ENCODE measurements around the gene PAK5. TPM values are rescaled to one million over a fixed set of nuclear protein-coding genes. Genes with fewer than 3 reads are reported as not detected.

Gene PAK5
- total RNA-seq, 1 donor from 2014 or later, result 0.21 TPM

DNA sequence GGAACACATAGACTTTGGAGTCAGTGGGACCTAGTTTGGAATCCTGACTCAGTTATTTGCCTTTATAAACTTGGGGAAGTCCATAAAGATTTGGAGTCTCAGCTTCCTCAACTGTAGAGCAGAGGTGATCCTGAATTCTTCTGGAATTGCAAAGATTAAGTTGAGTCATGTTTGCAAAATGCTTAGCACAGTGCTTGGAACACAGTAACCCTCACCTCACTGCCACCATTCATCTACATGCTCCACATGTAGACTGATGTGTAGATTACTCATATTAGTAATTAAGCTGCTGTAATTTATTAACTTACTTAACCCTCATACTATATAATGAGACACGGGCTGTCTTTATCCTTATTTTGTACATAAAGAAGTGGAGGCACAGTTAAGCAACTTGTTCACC lies 263.0 kb downstream of the PAK5 start:
- no peaks in the 10 kb centered on the region for H3K9me3 ChIP-seq
- intact Hi-C loops (cut with DNase I), result no loop called here
- no peaks in the 10 kb centered on the region for H3K4me1 ChIP-seq
- no peak overlapping the region for H3K27ac ChIP-seq
- TF ChIP-seq CTCF (IDR thresholded peaks at IDR 0.05), result no peak
- H3K27me3 ChIP-seq (ENCODE audit: low read depth), result no peaks in the 10 kb centered on the region
- no peak overlapping the region for H3K4me3 ChIP-seq
- ATAC-seq, result no peak
- DNase-seq, result no peak
- no peaks in the 10 kb centered on the region for H3K36me3 ChIP-seq

DNA sequence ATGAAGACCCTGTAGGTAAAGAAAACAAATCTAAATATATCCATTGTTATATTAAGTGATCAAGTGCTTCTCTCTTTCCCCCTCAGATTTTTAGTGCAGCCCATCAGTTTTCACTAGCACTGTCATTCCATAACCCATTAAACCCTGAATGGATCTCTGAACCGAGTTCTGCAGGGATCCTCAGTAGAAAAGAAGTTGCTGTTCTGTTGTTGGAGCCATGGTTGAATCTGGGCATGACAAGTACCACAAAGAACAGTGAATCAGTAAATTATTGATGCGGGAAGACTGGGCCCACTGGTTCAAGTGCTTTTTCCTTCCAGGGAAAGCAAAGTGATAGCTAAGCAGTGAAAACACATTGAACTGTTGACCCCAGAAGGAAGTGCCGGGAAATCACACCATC lies 264.1 kb downstream of the PAK5 start:
- DNase-seq (no peak), ATAC-seq (no peak)
- intact Hi-C loops (cut with DNase I), result no loop called here
- H3K27me3 ChIP-seq (ENCODE audit: low read depth), result no peaks in the 10 kb centered on the region
- H3K4me3 ChIP-seq, result no peak overlapping the region
- no peak for TF ChIP-seq CTCF (IDR thresholded peaks at IDR 0.05)
- H3K36me3 ChIP-seq, result no peaks in the 10 kb centered on the region
- no peaks in the 10 kb centered on the region for H3K4me1 ChIP-seq
- H3K27ac ChIP-seq, result no peak overlapping the region
- H3K9me3 ChIP-seq, result no peaks in the 10 kb centered on the region

DNA sequence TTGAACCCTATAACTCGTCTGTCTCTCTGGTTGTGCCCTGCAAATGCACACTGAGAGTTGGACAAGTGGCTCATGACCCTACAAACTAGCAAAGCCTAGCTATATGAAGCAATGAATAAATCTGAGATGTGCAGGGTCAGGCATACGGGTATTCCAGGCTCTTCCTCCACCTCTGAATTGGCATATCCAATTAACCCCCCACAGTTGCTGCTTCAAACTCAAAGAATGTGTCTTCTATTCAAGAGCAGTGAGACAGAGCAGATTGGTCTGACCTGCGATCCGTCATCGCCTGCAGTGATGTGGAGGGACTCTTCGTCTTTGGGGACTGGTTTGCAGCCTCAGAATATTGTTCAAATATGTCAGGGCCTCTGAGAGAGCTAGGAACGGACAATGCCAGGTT lies 264.7 kb downstream of the PAK5 start:
- DNase-seq (no peak), ATAC-seq (no peak)
- Histone ChIP-seq H3K4me3 (no peak overlapping the region), H3K9me3 (no peaks in the 10 kb centered on the region), H3K36me3 (no peaks in the 10 kb centered on the region), H3K27ac (no peak overlapping the region), H3K4me1 (no peaks in the 10 kb centered on the region), H3K27me3 (ENCODE audit: low read depth) (no peaks in the 10 kb centered on the region)
- TF ChIP-seq CTCF (IDR thresholded peaks at IDR 0.05), result no peak
- intact Hi-C loops (cut with DNase I), result no loop called here

DNA sequence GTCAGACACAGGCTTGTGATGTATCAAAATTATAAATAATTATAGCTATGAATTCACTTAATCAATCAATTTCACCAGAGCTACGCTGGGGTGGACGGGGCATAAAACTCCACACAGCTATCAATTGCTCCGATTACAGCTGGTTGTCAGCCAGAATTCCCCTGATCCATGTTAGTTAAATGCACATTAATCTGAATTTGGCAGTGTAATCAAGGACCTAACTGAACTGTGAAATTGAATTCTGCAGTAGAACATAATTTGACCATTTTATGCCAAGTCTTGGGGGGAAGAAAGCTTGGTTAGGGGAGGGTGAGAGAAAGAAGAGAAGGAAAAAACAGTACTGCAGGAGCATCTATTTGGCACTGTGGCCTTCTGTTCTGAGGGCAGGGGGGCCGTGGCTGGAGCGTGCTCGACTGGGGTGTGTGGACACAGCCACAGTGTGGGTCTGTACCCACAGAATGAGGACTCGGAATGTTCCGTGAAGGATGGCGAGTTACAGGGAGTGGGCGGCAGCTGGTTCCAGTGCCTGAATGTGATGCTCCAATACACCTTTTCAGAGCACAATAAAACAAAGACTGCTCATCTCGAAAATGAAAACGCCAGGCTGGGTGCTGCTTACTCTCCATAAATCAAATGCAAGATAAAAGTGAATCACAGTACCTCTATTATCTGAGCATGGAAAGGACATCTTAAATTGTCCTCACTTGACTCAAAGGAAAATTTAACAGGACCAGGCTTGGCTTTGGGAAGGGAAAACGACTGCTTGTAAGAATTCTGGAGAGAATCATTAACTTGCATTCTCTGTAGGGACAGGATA lies 265.3 kb downstream of the PAK5 start:
- Histone ChIP-seq H3K9me3 (no peaks in the 10 kb centered on the region), H3K4me1 (no peaks in the 10 kb centered on the region), H3K27me3 (ENCODE audit: low read depth) (no peaks in the 10 kb centered on the region), H3K36me3 (no peaks in the 10 kb centered on the region), H3K27ac (no peak overlapping the region), H3K4me3 (no peak overlapping the region)
- ATAC-seq, result no peak
- DNase-seq, result no peak
- no peak for TF ChIP-seq CTCF (IDR thresholded peaks at IDR 0.05)
- intact Hi-C loops (cut with DNase I), result no loop called here

DNA sequence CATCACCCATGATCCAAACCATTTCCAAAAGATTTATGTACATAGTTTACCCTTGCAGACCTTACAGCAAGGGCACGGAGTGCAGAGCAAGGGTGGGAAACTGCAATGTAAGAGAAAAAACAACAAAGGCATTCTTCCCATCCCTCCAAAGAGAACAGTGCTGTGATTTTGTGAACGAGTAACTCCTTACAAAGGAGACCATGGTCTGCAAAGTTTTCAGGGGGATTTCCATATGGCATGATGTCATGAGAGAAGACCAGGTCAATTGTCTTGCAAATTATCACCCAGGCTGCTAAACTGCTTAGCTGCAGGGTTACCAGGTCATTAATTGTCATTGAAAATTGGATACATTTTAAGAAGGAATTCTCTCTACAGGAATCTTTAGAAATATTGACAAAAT lies 266.2 kb downstream of the PAK5 start:
- intact Hi-C loops (cut with DNase I), result no loop called here
- H3K4me3 ChIP-seq, result no peak overlapping the region
- no peaks in the 10 kb centered on the region for H3K9me3 ChIP-seq
- no peaks in the 10 kb centered on the region for H3K27me3 ChIP-seq (ENCODE audit: low read depth)
- no peaks in the 10 kb centered on the region for H3K4me1 ChIP-seq
- H3K36me3 ChIP-seq, result no peaks in the 10 kb centered on the region
- no peak overlapping the region for H3K27ac ChIP-seq
- no peak for DNase-seq
- ATAC-seq, result no peak
- TF ChIP-seq CTCF (IDR thresholded peaks at IDR 0.05), result no peak

Data from lower lobe of right lung (tissue), 2 donors.